HepG2 (cell line): Measurements from ENCODE around the gene GGACT. TPM values are rescaled to one million over a fixed set of nuclear protein-coding genes. Genes with fewer than 3 reads are reported as not detected.
A peak's percentile ranks its signal among the peaks of the same experiment; 100 is the strongest.

Experiments
- ATAC-seq: fragments of 200-7000 bp; cut with Tn5 transposase; 3 replicates; pipeline ENCODE4 v1.9.1; 2020; ENCODE audit warnings: mild to moderate bottlenecking, moderate library complexity
- BruUV-seq: library from RNA; stranded (reverse); fragments of 400-500 nt; replicated peaks from 2 replicates; lab custom pipeline; 2021; lab: Mats Ljungman, UMichigan
- CTCF ChIA-PET: fragments of 300-600 bp; formaldehyde crosslinking; extraction: SDS; loops from one replicate; lab custom pipeline; 2021; ENCODE audit warnings: low total read pairs, inconsistent platforms, low intra/inter-chr PET ratio; lab: Yijun Ruan, JAX
- POLR2A ChIA-PET: fragments of 350-600 bp; sonication (Branson Sonifier 250); formaldehyde crosslinking; loops from one replicate; lab custom pipeline; 2020; ENCODE audit warnings: antibody characterized with exemption, inconsistent platforms; lab: Yijun Ruan, JAX
- DNase-seq: peaks from one replicate; pipeline ENCODE4 v3.0.0-alpha.2; 2015; ENCODE audit warnings: low spot score
- FAIRE-seq: peaks from 3 replicates; lab custom pipeline; 2011; peaks lifted over from hg19 to GRCh38; lab: Jason Lieb, UNC
- H2AFZ ChIP-seq: one replicate; pipeline ENCODE4 v1.6.1; 2011; ENCODE audit warnings: low read length, inconsistent platforms
- H3K27ac ChIP-seq: fragments of 300-600 bp; 3 replicates; pipeline ENCODE4 v1.8.0; 2011; ENCODE audit warnings: mixed run types, mild to moderate bottlenecking, mixed read lengths, low read length, inconsistent platforms; ENCODE audit not compliant: insufficient read depth; ENCODE audit errors: extremely low read length
- H3K27me3 ChIP-seq, 2 experiments: fragments of 200-600 bp in 1 of 2; 2 replicates in 1 of 2; 3 replicates in 1 of 2; pipeline versions ENCODE4 v1.6.0 to v1.8.0; 2011; ENCODE audit warnings: low read length in 2 of 2, mild to moderate bottlenecking in 2 of 2, moderate library complexity in 2 of 2, inconsistent platforms in 1 of 2; ENCODE audit not compliant: insufficient read depth in 2 of 2, control insufficient read depth in 1 of 2
- H3K36me3 ChIP-seq, 2 experiments: fragments of 200-600 bp in 1 of 2; replicated peaks in 1 of 2; 2 replicates in 1 of 2; 3 replicates in 1 of 2; pipeline versions ENCODE4 v1.5.1 to v1.8.0; 2011; ENCODE audit warnings: low read length in 2 of 2, inconsistent platforms in 1 of 2; ENCODE audit not compliant: insufficient read depth in 2 of 2, control insufficient read depth in 1 of 2
- H3K4me1 ChIP-seq: 2 replicates; pipeline ENCODE4 v1.5.1; 2012; ENCODE audit warnings: low read length, inconsistent platforms; ENCODE audit not compliant: insufficient read depth
- H3K4me2 ChIP-seq: 2 replicates; pipeline ENCODE4 v1.6.0; 2011; ENCODE audit warnings: low read depth, low read length, inconsistent platforms
- H3K4me3 ChIP-seq, 3 experiments: fragments of 200-600 bp in 1 of 3; sonication (generic), shearing (Covaris generic) in 1 of 3; replicated peaks in 1 of 3; 2 replicates each; pipeline ENCODE4 v1.5.1; 2011 to 2016; ENCODE audit warnings: low read length in 3 of 3, inconsistent platforms in 2 of 3, low read depth in 2 of 3, mild to moderate bottlenecking in 2 of 3, control low read depth in 1 of 3, mixed read lengths in 1 of 3; ENCODE audit not compliant: insufficient read depth in 1 of 3
- H3K79me2 ChIP-seq: one replicate; pipeline ENCODE4 v1.6.1; 2011; ENCODE audit warnings: low read length, inconsistent platforms; ENCODE audit not compliant: insufficient read depth
- H3K9ac ChIP-seq: 2 replicates; pipeline ENCODE4 v1.6.0; 2011; ENCODE audit warnings: mild to moderate bottlenecking, low read depth, low read length, inconsistent platforms; ENCODE audit not compliant: insufficient read depth
- H3K9me3 ChIP-seq: 2 replicates; pipeline ENCODE4 v1.5.1; 2012; ENCODE audit warnings: mild to moderate bottlenecking, low read length
- H4K20me1 ChIP-seq: 2 replicates; pipeline ENCODE4 v1.6.0; 2011; ENCODE audit warnings: inconsistent platforms, mild to moderate bottlenecking, low read length, moderate library complexity; ENCODE audit not compliant: insufficient read depth
- BCL6 ChIP-seq: IDR thresholded peaks from 2 replicates; pipeline ENCODE4 v1.6.1; 2016; ENCODE audit warnings: missing genetic modification reagents, missing compliant biosample characterization
- CENPT ChIP-seq: sonication (generic); formaldehyde crosslinking; IDR thresholded peaks from 2 replicates; pipeline ENCODE4 v1.8.0; 2022; ENCODE audit warnings: low read depth, mild to moderate bottlenecking, moderate library complexity, missing genetic modification reagents
- GABPB1 ChIP-seq: IDR thresholded peaks from 2 replicates; pipeline ENCODE4 v1.6.1; 2016; ENCODE audit warnings: mild to moderate bottlenecking, missing genetic modification reagents, moderate library complexity, missing compliant biosample characterization
- HNRNPK ChIP-seq: fragments of 200-400 bp; formaldehyde crosslinking; IDR thresholded peaks from 2 replicates; pipeline ENCODE4 v1.6.1; 2018; ENCODE audit warnings: low read length, low read depth, moderate library complexity, mild to moderate bottlenecking; ENCODE audit not compliant: poor library complexity, severe bottlenecking
- JDP2 ChIP-seq: sonication (generic); formaldehyde crosslinking; IDR thresholded peaks from 2 replicates; pipeline ENCODE4 v1.8.1; 2022; ENCODE audit warnings: missing genetic modification reagents, borderline replicate concordance
- MAZ ChIP-seq, 2 experiments: sonication (generic) in 1 of 2; formaldehyde crosslinking in 1 of 2; IDR thresholded peaks; 2 replicates each; pipeline versions ENCODE4 v1.5.0 to v1.6.1; 2012 to 2020; ENCODE audit warnings: low read depth in 2 of 2, mild to moderate bottlenecking in 2 of 2, borderline replicate concordance in 1 of 2, improper control_type of control experiment in 1 of 2, low read length in 1 of 2, missing genetic modification reagents in 1 of 2, moderate library complexity in 1 of 2
- MED8 ChIP-seq: sonication (generic); formaldehyde crosslinking; IDR thresholded peaks from 2 replicates; pipeline ENCODE4 v1.8.1; 2023; ENCODE audit warnings: mild to moderate bottlenecking, missing genetic modification reagents; ENCODE audit not compliant: insufficient replicate concordance
- SMC3 ChIP-seq: IDR thresholded peaks from 2 replicates; pipeline ENCODE4 v1.6.1; 2011; ENCODE audit warnings: low read length, improper control_type of control experiment
- STAG1 ChIP-seq: sonication (generic); formaldehyde crosslinking; IDR thresholded peaks from 2 replicates; pipeline ENCODE4 v1.4.0; 2020; ENCODE audit warnings: missing genetic modification reagents
- TRIM24 ChIP-seq: sonication (generic); formaldehyde crosslinking; IDR thresholded peaks from 2 replicates; pipeline ENCODE4 v1.8.0; 2022; ENCODE audit warnings: mild to moderate bottlenecking, missing genetic modification reagents
- ZBTB7A ChIP-seq: sonication (generic); formaldehyde crosslinking; IDR thresholded peaks from 2 replicates; pipeline ENCODE4 v1.8.0; 2022; ENCODE audit warnings: mild to moderate bottlenecking, missing genetic modification reagents
- ZNF235 ChIP-seq: sonication (generic); formaldehyde crosslinking; IDR thresholded peaks from 2 replicates; pipeline ENCODE4 v1.8.1; 2023; ENCODE audit warnings: mild to moderate bottlenecking, missing genetic modification reagents, borderline replicate concordance
- WGBS: methylation state at CpG from one replicate; pipeline ENCODE4 v1.1.6; 2017; ENCODE audit warnings: low lambda C conversion rate; 5-methylcytosine and 5-hydroxymethylcytosine counted together
- in situ Hi-C: cut with HindIII; loops from 2 replicates; pipeline ENCODE4 v1.10.0; 2017; ENCODE audit warnings: low pct_unique_long_range_greater_than_20kb; ENCODE audit not compliant: extremely low pct_ligation_motif_present
- intact Hi-C: fragments of 100-400 bp; cut with micrococcal nuclease; formaldehyde crosslinking; loops from one replicate; pipeline ENCODE4 v1.10.0; 2022; ENCODE audit not compliant: unreplicated experiment
- polyA plus RNA-seq, 8 experiments: library from polyadenylated mRNA; depleted of rRNA in 3 of 8; stranded (reverse) in 7 of 8; unstranded in 1 of 8; fragments of >200 nt; fragmentation: Illumina TruSeq in 4 of 8; extraction: Trizol in 4 of 8; gene quantifications; 2 replicates each; pipeline versions ENCODE4 v1.2.1 to v1.2.3, GENCODE V29; 2011 to 2016; ENCODE audit warnings: low read depth in 4 of 8, missing spikeins in 1 of 8, mixed read lengths in 1 of 8; ENCODE audit not compliant: insufficient read depth in 1 of 8
- total RNA-seq, 5 experiments: library from RNA; depleted of rRNA; stranded (reverse); fragments of >200 nt; fragmentation: Illumina TruSeq; extraction: Trizol; gene quantifications; 2 replicates each; pipeline ENCODE4 v1.2.3, GENCODE V29; 2016; ENCODE audit warnings: low read depth in 1 of 5
- TF ChIP-seq, protein P1 (sequence below): sonication (generic); formaldehyde crosslinking; IDR thresholded peaks from 2 replicates; pipeline ENCODE4 v1.4.0; 2020; ENCODE audit warnings: missing genetic modification reagents
- TF ChIP-seq, protein P2 (sequence below): sonication (generic); formaldehyde crosslinking; IDR thresholded peaks from 2 replicates; pipeline ENCODE4 v1.4.0; 2020; ENCODE audit warnings: missing genetic modification reagents
- TF ChIP-seq, protein P3 (sequence below): sonication (generic); formaldehyde crosslinking; IDR thresholded peaks from 2 replicates; pipeline ENCODE4 v1.4.0; 2020; ENCODE audit warnings: missing genetic modification reagents, low read depth, mild to moderate bottlenecking, borderline replicate concordance
- TF ChIP-seq, protein P4 (sequence below): sonication (generic); formaldehyde crosslinking; IDR thresholded peaks from 2 replicates; pipeline ENCODE4 v1.5.1; 2020; ENCODE audit warnings: missing genetic modification reagents, mild to moderate bottlenecking, borderline replicate concordance

GGACT gene
- total and polyA plus RNA-seq, 2 of the 13 experiments (the other 11 are each of a cell fraction or from before 2014, with no cell fraction given) = 1.7 to 1.9 TPM

DNA sequence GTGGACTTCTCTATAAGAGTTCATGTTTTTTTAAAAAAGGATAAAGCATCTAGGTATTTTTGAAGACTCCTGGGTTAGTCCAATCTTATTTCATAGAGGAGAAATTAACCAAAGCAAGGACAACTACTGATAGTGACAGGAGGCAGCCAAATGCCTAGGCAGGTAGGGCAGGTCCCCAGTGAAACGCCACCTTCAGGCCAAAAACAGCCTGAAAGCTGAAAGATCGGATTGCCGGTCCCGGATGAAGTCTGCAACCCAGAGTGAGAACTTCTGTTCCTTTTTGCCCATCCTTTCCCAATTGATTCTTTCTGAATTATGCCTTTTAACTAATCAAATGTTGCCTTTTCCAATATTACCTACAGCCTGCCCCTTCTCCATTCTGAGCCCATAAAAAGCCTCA lies 6.1 kb upstream of the GGACT start:
- intact Hi-C loops (loop anchor here (1.0 kb wide), 1 partner anchor 694 kb away; no protein-coding TSS in a partner anchor), in situ Hi-C loops (loop anchor here (25.0 kb wide), 1 partner anchor 518 kb away; no protein-coding TSS in a partner anchor)
- no peaks in the 10 kb centered on the region for H3K9me3 ChIP-seq
- H3K27ac ChIP-seq = no peak overlapping the region
- no peak for FAIRE-seq
- no peak overlapping the region for H3K4me2 ChIP-seq
- H4K20me1 ChIP-seq = no peaks in the 10 kb centered on the region
- CTCF ChIA-PET = interaction anchor here (1.2 to 1.4 kb wide), 2 partner anchors 22 to 939 kb away, joined by 4 read pairs; no protein-coding TSS in a partner anchor
- peak; percentile 88 for ATAC-seq
- peak; percentile 18 for DNase-seq
- no peaks in the 10 kb centered on the region for H3K36me3 ChIP-seq
- H2AFZ ChIP-seq = no peak overlapping the region
- H3K27me3 ChIP-seq = no peaks in the 10 kb centered on the region; a peak in 2 of 5 replicates
- WGBS = 0% methylated on average over 4 of the region's 4 CpGs
- H3K9ac ChIP-seq = no peak overlapping the region
- peaks cover 6% of the 10 kb centered on the region; the same call in 1 of the 2 replicates for H3K4me1 ChIP-seq
- H3K79me2 ChIP-seq = no peaks in the 10 kb centered on the region
- no peak overlapping the region for H3K4me3 ChIP-seq
- POLR2A ChIA-PET = no interaction called here
- BruUV-seq = no TSS peak
- TF ChIP-seq, protein P1, sequence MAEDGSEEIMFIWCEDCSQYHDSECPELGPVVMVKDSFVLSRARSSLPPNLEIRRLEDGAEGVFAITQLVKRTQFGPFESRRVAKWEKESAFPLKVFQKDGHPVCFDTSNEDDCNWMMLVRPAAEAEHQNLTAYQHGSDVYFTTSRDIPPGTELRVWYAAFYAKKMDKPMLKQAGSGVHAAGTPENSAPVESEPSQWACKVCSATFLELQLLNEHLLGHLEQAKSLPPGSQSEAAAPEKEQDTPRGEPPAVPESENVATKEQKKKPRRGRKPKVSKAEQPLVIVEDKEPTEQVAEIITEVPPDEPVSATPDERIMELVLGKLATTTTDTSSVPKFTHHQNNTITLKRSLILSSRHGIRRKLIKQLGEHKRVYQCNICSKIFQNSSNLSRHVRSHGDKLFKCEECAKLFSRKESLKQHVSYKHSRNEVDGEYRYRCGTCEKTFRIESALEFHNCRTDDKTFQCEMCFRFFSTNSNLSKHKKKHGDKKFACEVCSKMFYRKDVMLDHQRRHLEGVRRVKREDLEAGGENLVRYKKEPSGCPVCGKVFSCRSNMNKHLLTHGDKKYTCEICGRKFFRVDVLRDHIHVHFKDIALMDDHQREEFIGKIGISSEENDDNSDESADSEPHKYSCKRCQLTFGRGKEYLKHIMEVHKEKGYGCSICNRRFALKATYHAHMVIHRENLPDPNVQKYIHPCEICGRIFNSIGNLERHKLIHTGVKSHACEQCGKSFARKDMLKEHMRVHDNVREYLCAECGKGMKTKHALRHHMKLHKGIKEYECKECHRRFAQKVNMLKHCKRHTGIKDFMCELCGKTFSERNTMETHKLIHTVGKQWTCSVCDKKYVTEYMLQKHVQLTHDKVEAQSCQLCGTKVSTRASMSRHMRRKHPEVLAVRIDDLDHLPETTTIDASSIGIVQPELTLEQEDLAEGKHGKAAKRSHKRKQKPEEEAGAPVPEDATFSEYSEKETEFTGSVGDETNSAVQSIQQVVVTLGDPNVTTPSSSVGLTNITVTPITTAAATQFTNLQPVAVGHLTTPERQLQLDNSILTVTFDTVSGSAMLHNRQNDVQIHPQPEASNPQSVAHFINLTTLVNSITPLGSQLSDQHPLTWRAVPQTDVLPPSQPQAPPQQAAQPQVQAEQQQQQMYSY = no peak
- TF ChIP-seq HNRNPK (no peak), MAZ (IDR thresholded peaks at IDR 0.05; ENCODE audit: borderline replicate concordance, low read depth, low read length) (no peak), MAZ (CRISPR knock-in tag; IDR thresholded peaks at IDR 0.05; ENCODE audit: low read depth) (no peak), TRIM24 (CRISPR knock-in tag) (no peak), ZNF235 (CRISPR knock-in tag) (no peak), CENPT (CRISPR knock-in tag) (no peak), JDP2 (CRISPR knock-in tag) (no peak), MED8 (CRISPR knock-in tag) (no peak), ZBTB7A (CRISPR knock-in tag) (no peak), GABPB1 (CRISPR knock-in tag) (no peak), SMC3 (peak; percentile 32), STAG1 (CRISPR knock-in tag) (peak; percentile 43; the same call in 1 of the 2 replicates), BCL6 (CRISPR knock-in tag) (no peak)
- TF ChIP-seq, protein P2, sequence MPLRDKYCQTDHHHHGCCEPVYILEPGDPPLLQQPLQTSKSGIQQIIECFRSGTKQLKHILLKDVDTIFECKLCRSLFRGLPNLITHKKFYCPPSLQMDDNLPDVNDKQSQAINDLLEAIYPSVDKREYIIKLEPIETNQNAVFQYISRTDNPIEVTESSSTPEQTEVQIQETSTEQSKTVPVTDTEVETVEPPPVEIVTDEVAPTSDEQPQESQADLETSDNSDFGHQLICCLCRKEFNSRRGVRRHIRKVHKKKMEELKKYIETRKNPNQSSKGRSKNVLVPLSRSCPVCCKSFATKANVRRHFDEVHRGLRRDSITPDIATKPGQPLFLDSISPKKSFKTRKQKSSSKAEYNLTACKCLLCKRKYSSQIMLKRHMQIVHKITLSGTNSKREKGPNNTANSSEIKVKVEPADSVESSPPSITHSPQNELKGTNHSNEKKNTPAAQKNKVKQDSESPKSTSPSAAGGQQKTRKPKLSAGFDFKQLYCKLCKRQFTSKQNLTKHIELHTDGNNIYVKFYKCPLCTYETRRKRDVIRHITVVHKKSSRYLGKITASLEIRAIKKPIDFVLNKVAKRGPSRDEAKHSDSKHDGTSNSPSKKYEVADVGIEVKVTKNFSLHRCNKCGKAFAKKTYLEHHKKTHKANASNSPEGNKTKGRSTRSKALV = no peak
- TF ChIP-seq, protein P3, sequence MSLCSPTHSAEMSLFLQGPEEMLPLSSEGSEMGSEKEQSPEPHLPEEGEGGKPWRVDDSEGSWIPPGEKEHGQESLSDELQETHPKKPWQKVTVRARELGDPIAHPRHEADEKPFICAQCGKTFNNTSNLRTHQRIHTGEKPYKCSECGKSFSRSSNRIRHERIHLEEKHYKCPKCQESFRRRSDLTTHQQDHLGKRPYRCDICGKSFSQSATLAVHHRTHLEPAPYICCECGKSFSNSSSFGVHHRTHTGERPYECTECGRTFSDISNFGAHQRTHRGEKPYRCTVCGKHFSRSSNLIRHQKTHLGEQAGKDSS (CRISPR knock-in tag) = no peak
- TF ChIP-seq, protein P4, sequence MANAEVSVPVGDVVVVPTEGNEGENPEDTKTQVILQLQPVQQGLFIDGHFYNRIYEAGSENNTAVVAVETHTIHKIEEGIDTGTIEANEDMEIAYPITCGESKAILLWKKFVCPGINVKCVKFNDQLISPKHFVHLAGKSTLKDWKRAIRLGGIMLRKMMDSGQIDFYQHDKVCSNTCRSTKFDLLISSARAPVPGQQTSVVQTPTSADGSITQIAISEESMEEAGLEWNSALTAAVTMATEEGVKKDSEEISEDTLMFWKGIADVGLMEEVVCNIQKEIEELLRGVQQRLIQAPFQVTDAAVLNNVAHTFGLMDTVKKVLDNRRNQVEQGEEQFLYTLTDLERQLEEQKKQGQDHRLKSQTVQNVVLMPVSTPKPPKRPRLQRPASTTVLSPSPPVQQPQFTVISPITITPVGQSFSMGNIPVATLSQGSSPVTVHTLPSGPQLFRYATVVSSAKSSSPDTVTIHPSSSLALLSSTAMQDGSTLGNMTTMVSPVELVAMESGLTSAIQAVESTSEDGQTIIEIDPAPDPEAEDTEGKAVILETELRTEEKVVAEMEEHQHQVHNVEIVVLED (CRISPR knock-in tag) = no peak
